ENCODE data around the gene PACRG.

The PACRG gene

GRCh38 chr6:162846723-162847122, 118.9 kb downstream of the PACRG start:
- peaks cover 2% of the 10 kb centered on the region for H3K4me1 ChIP-seq (ENCODE audit: insufficient read depth, insufficient read length)
- no peaks in the 10 kb centered on the region for H3K27me3 ChIP-seq (ENCODE audit: insufficient read depth, insufficient read length)
- H3K36me3 ChIP-seq (ENCODE audit: insufficient read depth, insufficient read length, low read length), result no peaks in the 10 kb centered on the region
- TF ChIP-seq YY1 (IDR thresholded peaks at IDR 0.05; ENCODE audit: insufficient read depth, insufficient read length) (no peak), SUZ12 (IDR thresholded peaks at IDR 0.05; ENCODE audit: extremely low read depth, insufficient read depth, insufficient read length) (no peak), ZNF274 (IDR thresholded peaks at IDR 0.05; ENCODE audit: low read depth, low read length) (no peak)
- peaks cover 5% of the 10 kb centered on the region; the same call in 1 of the 2 replicates for H3K9me3 ChIP-seq (ENCODE audit: insufficient read depth, low read length)
- no peak overlapping the region for H3K4me3 ChIP-seq (ENCODE audit: insufficient read length, low read depth)
- H3K9ac ChIP-seq (ENCODE audit: insufficient read length, low read depth), result no peak overlapping the region
- no peak for DNase-seq (ENCODE audit: low read depth, low spot score)

DNA sequence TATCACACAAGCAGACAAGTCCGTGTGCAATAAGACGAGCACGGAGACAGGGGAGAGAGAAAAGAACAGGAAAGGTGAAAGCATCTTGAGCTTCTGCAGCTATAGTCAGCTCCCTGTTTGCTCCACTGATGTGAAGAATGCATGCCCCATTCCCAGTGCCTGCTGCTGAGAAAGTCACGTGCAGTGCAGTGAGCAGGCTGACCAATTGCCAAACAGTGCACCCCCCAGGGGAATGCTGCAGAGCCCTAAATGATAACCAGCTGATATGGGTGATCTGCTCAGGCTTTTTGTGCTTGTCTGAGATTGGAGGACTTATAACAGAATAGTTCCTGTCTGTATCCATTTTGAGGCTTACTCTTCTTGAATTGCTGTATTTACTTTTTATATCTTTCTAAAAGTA, 121.5 kb downstream of the PACRG start:
- no peak for TF ChIP-seq ZNF274 (IDR thresholded peaks at IDR 0.05; ENCODE audit: low read depth, low read length)
- TF ChIP-seq SUZ12 (IDR thresholded peaks at IDR 0.05; ENCODE audit: extremely low read depth, insufficient read depth, insufficient read length), result no peak
- no peak for TF ChIP-seq YY1 (IDR thresholded peaks at IDR 0.05; ENCODE audit: insufficient read depth, insufficient read length)
- no peak for DNase-seq (ENCODE audit: low read depth, low spot score)
- H3K27me3 ChIP-seq (ENCODE audit: insufficient read depth, insufficient read length), result no peaks in the 10 kb centered on the region
- peaks cover 4% of the 10 kb centered on the region; the same call in 1 of the 2 replicates for H3K9me3 ChIP-seq (ENCODE audit: insufficient read depth, low read length)
- H3K9ac ChIP-seq (ENCODE audit: insufficient read length, low read depth), result no peak overlapping the region
- H3K36me3 ChIP-seq (ENCODE audit: insufficient read depth, insufficient read length, low read length), result no peaks in the 10 kb centered on the region
- H3K4me1 ChIP-seq (ENCODE audit: insufficient read depth, insufficient read length), result peaks cover 2% of the 10 kb centered on the region
- no peak overlapping the region for H3K4me3 ChIP-seq (ENCODE audit: insufficient read length, low read depth)

GRCh38 chr6:162852192-162852591, 124.4 kb downstream of the PACRG start:
- no peak overlapping the region for H3K9ac ChIP-seq (ENCODE audit: insufficient read length, low read depth)
- H3K4me3 ChIP-seq (ENCODE audit: insufficient read length, low read depth), result no peak overlapping the region
- H3K27me3 ChIP-seq (ENCODE audit: insufficient read depth, insufficient read length), result no peaks in the 10 kb centered on the region
- no peaks in the 10 kb centered on the region for H3K4me1 ChIP-seq (ENCODE audit: insufficient read depth, insufficient read length)
- TF ChIP-seq ZNF274 (IDR thresholded peaks at IDR 0.05; ENCODE audit: low read depth, low read length) (no peak), YY1 (IDR thresholded peaks at IDR 0.05; ENCODE audit: insufficient read depth, insufficient read length) (no peak), SUZ12 (IDR thresholded peaks at IDR 0.05; ENCODE audit: extremely low read depth, insufficient read depth, insufficient read length) (no peak)
- no peaks in the 10 kb centered on the region for H3K36me3 ChIP-seq (ENCODE audit: insufficient read depth, insufficient read length, low read length)
- no peaks in the 10 kb centered on the region; the same call in 1 of the 2 replicates for H3K9me3 ChIP-seq (ENCODE audit: insufficient read depth, low read length)
- DNase-seq (ENCODE audit: low read depth, low spot score), result no peak

- no peaks in the 10 kb centered on the region for H3K36me3 ChIP-seq (ENCODE audit: insufficient read depth, insufficient read length, low read length)
Observed at GRCh38 chr6:162852840-162853577, 125.2 kb downstream of the PACRG start.

GRCh38 chr6:162854228-162854627, 126.5 kb downstream of the PACRG start:
- Histone ChIP-seq H3K27me3 (ENCODE audit: insufficient read depth, insufficient read length) (no peaks in the 10 kb centered on the region), H3K4me3 (ENCODE audit: insufficient read length, low read depth) (no peak overlapping the region), H3K9ac (ENCODE audit: insufficient read length, low read depth) (no peak overlapping the region), H3K36me3 (ENCODE audit: insufficient read depth, insufficient read length, low read length) (no peaks in the 10 kb centered on the region), H3K9me3 (ENCODE audit: insufficient read depth, low read length) (peaks cover 11% of the 10 kb centered on the region; the same call in 1 of the 2 replicates), H3K4me1 (ENCODE audit: insufficient read depth, insufficient read length) (no peaks in the 10 kb centered on the region)
- TF ChIP-seq SUZ12 (IDR thresholded peaks at IDR 0.05; ENCODE audit: extremely low read depth, insufficient read depth, insufficient read length) (no peak), ZNF274 (IDR thresholded peaks at IDR 0.05; ENCODE audit: low read depth, low read length) (no peak), YY1 (IDR thresholded peaks at IDR 0.05; ENCODE audit: insufficient read depth, insufficient read length) (no peak)
- no peak for DNase-seq (ENCODE audit: low read depth, low spot score)

More at GRCh38 chr6:162852840-162853577, 125.2 kb downstream of the PACRG start:
- no peak for DNase-seq (ENCODE audit: low read depth, low spot score)
- Histone ChIP-seq H3K27me3 (ENCODE audit: insufficient read depth, insufficient read length) (no peaks in the 10 kb centered on the region), H3K9ac (ENCODE audit: insufficient read length, low read depth) (no peak overlapping the region), H3K4me1 (ENCODE audit: insufficient read depth, insufficient read length) (no peaks in the 10 kb centered on the region), H3K9me3 (ENCODE audit: insufficient read depth, low read length) (peaks cover under 1% of the 10 kb centered on the region; the same call in 1 of the 2 replicates), H3K4me3 (ENCODE audit: insufficient read length, low read depth) (no peak overlapping the region)
- TF ChIP-seq ZNF274 (IDR thresholded peaks at IDR 0.05; ENCODE audit: low read depth, low read length) (no peak), YY1 (IDR thresholded peaks at IDR 0.05; ENCODE audit: insufficient read depth, insufficient read length) (no peak), SUZ12 (IDR thresholded peaks at IDR 0.05; ENCODE audit: extremely low read depth, insufficient read depth, insufficient read length) (no peak)

- Histone ChIP-seq H3K36me3 (ENCODE audit: insufficient read depth, insufficient read length, low read length) (no peaks in the 10 kb centered on the region), H3K9ac (ENCODE audit: insufficient read length, low read depth) (no peak overlapping the region), H3K4me1 (ENCODE audit: insufficient read depth, insufficient read length) (no peaks in the 10 kb centered on the region), H3K27me3 (ENCODE audit: insufficient read depth, insufficient read length) (no peaks in the 10 kb centered on the region), H3K4me3 (ENCODE audit: insufficient read length, low read depth) (no peak overlapping the region), H3K9me3 (ENCODE audit: insufficient read depth, low read length) (peaks cover 11% of the 10 kb centered on the region; the same call in 1 of the 2 replicates)
- no peak for TF ChIP-seq SUZ12 (IDR thresholded peaks at IDR 0.05; ENCODE audit: extremely low read depth, insufficient read depth, insufficient read length)
- no peak for TF ChIP-seq YY1 (IDR thresholded peaks at IDR 0.05; ENCODE audit: insufficient read depth, insufficient read length)
- TF ChIP-seq ZNF274 (IDR thresholded peaks at IDR 0.05; ENCODE audit: low read depth, low read length), result no peak
- no peak for DNase-seq (ENCODE audit: low read depth, low spot score)
Observed at GRCh38 chr6:162854734-162855191, 127.0 kb downstream of the PACRG start.

- H3K9me3 ChIP-seq (ENCODE audit: insufficient read depth, low read length), result peaks cover 11% of the 10 kb centered on the region; the same call in 1 of the 2 replicates
- H3K9ac ChIP-seq (ENCODE audit: insufficient read length, low read depth), result no peak overlapping the region
- TF ChIP-seq SUZ12 (IDR thresholded peaks at IDR 0.05; ENCODE audit: extremely low read depth, insufficient read depth, insufficient read length) (no peak), YY1 (IDR thresholded peaks at IDR 0.05; ENCODE audit: insufficient read depth, insufficient read length) (no peak), ZNF274 (IDR thresholded peaks at IDR 0.05; ENCODE audit: low read depth, low read length) (no peak)
- H3K4me1 ChIP-seq (ENCODE audit: insufficient read depth, insufficient read length), result no peaks in the 10 kb centered on the region
- no peak overlapping the region for H3K4me3 ChIP-seq (ENCODE audit: insufficient read length, low read depth)
- peak; percentile 83 for DNase-seq (ENCODE audit: low read depth, low spot score)
- no peaks in the 10 kb centered on the region for H3K27me3 ChIP-seq (ENCODE audit: insufficient read depth, insufficient read length)
- H3K36me3 ChIP-seq (ENCODE audit: insufficient read depth, insufficient read length, low read length), result no peaks in the 10 kb centered on the region
Observed at GRCh38 chr6:162856885-162857284, 129.1 kb downstream of the PACRG start.

All from NT2/D1 (cell line).